ENCODE results near the gene UBR4.
A peak's percentile ranks its signal among the peaks of the same experiment; 100 is the strongest.

Gene UBR4

DNA sequence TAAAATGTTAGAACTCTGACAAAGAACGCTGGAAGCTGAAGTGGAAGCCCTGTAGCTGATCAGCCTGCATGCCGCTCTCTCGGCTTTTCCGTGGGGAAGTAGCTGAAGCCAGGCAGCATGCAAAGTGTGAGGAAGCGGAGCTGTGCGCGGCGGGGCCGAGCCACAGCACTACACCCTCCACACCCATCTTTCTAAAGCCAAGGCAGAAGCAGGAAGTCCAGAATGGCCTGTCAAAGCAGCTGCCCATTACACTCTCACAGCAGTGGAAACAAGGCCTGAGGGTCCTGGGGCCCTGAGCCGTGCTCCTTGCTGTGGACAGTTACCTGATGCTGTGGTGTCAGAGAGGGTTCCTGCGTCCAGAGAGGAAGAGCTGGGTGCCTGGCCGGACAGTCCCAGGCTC, 69.6 kb downstream of the UBR4 start:
- DNase-seq (ENCODE audit: low read depth in 2 of 2): no peak

DNA sequence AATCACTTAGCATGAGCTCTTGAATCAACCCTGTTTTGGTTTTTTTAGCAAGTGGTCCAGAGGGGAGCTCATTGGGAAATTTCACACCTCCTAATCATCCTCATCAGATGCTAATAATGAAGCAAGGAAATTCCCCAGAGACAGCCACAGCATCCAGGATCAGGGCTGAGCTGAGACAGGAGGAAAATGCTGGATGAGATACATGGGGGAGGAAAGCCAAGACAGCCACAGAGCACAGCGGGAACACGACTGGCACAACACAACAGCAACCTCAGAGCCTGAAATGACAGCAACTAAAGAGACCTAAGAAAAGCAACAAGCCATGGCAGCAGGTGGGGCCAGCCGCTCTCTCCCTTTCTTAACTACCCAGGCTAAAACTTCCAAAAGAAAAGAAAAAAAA, 70.4 kb downstream of the UBR4 start:
- DNase-seq (ENCODE audit: low read depth in 2 of 2): no peak

DNA sequence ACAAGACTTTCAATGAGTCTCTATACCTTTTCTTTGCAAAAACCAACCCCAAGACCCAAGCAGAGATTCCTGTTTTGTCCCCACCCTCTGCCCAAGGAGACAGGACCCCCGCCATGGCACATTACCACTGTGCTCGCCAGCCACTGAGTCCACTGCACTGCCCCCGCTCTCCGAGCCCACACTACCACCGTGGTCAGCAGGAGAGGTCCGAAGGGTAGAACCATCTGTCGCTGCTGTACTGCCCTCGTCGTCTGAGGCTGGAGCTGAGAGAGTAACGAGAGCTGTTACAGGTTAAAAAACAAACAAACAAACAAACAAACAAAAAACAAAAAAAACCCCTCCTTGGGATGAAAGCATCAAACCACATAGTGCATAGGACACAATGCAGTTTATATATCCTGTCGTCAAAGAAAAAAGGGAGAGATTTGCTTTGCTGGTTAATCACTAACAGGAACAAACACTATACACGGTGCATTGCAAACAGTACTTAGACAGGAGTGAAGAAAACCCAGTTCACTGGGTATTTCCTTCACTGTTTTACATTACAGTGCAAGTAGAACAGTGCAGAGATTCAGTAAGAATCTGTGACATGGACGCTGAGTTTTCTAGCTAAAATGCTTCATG, 71.0 kb downstream of the UBR4 start:
- DNase-seq (ENCODE audit: low read depth in 2 of 2): no peak

DNA sequence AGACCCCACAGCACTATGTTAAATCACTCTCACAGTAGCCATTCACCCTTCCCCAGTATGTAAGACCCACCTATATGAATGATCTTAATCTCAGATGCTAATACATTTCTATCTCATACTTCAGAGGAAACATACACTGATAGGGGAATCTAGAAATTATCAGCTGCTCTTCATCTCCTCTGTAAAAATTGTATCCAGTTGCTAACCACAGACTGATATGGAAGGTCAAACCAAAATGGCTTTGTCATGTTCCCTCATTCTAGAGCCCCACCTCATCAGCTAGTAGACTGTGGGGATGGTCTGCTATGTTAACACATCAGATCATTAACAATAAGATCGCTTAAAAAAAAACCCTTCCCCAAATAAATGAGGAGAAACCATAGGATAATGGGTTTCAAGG, 71.7 kb downstream of the UBR4 start:
- DNase-seq (ENCODE audit: low read depth in 2 of 2): no peak

DNA sequence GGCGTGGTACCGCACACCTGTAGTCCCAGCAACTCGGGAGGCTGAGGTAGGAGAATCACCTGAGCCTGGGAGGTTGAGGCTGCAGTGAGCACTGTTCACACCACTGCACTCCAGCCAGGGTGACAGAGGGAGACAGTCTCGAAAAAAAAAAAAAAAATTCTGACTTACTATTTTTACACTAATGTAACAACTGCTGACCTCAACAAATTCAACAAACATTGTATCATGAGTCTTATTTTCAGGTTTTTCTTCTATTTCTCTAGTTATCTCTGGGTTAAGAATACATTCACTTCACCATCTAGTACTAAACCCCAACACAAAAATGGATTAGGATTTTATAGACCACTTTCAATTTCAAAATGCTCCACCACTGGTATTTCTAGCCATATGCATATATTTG, 72.9 kb downstream of the UBR4 start:
- no peak for DNase-seq (ENCODE audit: low read depth in 2 of 2)

DNA sequence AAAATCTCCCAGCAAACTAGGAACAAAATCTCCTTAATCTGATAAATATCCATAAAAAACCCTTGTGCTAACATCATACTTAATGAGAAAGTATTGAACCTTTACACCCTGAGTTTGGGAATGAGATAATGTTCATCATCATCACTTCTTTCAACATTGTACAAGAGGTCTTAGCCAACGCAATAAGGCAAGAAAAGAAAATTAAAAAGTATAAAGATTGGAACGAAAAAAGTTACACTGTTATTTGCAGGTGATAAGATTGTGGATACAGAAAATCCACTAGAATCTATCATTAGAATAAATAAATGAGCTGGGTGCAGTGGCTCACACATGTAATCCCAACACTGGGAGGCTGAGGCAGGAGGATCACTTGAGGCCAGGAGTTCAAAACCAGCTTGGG, 76.7 kb downstream of the UBR4 start:
- DNase-seq (ENCODE audit: low read depth in 2 of 2): no peak

DNA sequence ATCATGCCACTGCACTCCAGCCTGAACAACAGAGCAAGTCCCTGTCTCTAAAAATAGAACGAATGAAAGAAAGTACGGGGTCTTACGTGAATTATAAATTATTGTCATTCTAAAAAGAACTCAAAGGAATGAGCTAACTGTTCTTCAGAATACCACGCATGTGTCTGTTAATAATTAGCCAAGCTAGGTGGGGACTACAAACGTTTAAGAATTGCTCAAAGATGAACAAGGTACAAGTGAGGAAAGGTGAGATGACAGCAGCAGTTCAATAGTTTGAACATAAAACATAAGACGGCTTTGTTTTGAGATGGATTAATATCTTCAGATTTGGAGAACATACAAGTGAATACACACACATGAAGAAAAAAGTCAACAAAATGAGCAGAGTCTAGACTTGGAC, 79.6 kb downstream of the UBR4 start:
- no peak for DNase-seq (ENCODE audit: low read depth in 2 of 2)

DNA sequence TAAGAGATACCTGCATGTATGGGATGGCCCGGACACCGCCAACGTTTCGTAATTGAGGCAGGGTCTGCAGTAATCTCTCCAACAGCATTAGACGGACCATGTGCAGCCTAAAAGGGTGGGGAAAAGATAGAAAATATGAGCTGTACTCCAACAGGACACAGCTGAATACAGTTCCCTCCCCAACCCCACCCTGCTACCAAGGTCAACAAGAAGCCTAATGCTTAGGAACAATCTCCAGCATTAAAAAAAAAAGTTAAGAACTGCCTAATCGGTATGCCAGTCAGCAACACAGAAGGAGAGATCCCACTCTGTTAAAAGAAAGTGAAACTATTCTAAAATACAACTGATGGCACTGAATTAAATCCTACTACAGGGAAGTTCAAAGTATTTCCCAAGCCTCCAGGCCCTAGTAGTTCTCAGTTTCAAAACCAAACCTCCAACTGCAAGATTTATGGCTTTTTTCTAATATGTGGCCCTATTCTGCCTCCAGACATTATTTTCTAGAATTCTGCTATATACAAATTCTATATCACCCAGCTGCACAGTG, 81.0 kb downstream of the UBR4 start:
- no peak for DNase-seq (ENCODE audit: low read depth in 2 of 2)

DNA sequence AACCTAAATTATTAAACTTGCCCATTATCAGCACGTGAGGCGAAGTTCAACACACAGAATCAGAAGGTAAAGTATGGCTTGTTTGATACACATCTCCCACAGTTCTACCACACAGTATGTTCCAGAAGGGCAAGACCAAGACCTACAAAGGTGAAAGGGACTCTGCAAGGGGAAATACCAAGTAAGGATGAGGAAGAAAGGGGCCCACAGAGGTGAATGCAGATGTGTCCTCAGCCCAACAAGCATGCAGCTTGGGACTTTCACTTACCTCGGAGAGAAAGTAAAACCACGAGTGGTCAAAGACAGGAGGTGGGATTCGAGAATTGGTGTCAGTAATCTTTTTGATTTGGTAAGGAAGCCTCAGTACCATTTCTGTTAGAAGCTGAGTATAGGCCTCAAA, 85.8 kb downstream of the UBR4 start:
- no peak for DNase-seq (ENCODE audit: low read depth in 2 of 2)

DNA sequence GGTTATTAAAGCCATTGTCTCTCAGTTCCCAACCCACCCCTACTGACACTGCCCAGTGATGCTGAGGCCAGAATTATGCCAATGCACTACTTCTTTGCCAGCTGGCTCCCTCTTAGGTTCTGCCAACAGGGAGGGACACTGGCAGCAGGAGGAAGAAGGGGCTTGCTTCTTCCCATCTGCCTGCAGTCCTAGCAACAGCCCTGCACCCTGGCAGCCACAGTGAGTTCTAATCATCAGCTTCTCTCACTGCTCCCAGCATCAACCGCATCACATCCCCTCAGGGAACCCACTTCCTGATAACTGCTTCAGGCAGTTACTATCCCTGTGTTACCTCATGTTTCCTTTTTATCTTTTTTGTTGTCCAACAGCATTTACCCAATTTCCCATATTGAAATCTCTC, 86.2 kb downstream of the UBR4 start:
- no peak for DNase-seq (ENCODE audit: low read depth in 2 of 2)

DNA sequence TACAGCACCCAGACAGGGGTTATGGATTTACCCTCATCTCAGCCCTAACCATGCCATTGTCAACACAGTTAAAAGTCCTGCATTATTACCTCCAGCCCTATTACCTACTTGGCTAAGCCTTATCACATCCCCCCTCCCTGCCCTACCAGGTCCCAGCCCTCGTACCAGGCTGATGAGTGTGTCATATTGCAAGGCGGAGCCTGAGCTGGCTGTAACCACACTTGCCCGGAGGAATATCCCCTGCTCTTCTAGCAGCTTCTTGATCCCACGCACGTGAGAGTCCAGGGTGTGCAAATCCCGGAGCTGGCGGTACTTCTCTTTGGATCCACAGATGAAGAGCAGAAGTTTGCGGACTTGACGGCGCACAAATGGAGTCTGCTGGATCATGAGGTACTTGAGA, 87.4 kb downstream of the UBR4 start:
- DNase-seq (ENCODE audit: low read depth in 2 of 2): no peak

DNA sequence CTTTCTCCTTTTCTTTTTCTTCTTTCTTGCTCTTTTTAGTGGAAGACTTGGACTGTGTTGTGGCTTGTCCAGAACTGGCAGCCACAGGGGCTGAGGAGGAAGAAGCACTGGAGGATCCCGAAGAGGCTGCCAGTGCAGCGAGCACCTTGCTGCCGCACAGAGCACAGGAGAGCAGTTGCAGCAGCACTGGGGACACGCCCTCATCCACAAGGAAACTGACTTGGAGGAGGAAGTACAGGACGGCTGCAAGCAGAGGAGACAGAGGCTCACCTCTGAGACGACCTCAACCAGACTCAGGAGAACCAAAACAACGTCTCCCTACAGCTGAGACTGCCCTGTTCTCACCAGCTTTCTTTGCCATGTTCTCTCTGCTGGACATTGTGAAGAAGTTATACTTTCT, 88.9 kb downstream of the UBR4 start:
- DNase-seq (ENCODE audit: low read depth in 2 of 2): no peak

DNA sequence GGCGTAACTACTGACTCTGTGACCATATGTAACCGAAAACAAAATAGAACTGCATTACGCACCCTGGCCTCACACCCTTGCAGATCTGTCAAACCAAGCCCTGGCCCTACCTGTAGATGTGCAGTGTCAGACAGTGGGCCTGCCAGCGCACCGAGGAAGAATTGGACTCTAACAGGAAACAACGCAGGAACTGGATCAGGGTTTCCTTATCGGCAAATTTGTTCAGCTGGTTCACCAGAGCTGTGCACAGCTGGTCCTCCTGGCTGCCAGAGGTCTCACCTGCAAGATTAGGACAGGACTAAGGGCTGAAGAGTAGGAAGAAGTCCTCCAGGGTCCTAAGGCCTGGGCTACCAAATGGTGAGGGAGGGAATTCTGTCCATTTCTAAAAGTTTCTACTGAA, 90.0 kb downstream of the UBR4 start:
- no peak for DNase-seq (ENCODE audit: low read depth in 2 of 2)

DNA sequence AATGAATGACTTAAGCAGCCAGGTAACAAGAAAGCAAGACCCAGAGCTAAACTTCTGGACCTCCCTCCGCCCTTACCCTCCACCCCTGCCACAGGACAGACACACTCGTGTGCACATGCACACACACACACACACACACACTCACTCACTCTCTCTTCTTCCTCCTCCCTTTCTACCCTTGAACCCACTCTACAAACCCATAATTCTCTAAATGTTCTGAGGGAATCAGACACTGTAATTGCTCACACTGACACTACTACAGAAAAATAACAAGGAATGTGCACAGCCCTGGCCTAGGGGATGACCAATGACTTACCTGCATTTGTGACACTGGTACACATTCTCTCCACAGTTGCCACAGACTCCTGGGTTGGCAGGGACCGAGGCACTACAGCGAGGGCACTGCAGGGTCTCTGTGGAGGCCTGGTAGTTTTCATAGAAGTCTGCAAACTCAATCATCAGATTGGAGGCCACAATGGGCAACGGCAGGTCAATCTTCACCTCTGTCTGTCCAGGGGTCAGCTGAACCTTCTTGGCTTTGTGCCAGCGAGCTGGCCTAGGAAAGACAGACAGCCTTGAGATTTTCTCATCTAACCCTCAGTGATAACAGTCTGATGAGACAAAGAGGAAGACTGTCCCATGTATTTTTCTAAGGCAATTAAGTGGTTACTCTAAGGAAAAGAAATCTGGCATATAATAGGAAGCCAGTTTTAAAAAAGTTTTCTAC, 94.8 kb downstream of the UBR4 start:
- DNase-seq (ENCODE audit: low read depth in 2 of 2): no peak

DNA sequence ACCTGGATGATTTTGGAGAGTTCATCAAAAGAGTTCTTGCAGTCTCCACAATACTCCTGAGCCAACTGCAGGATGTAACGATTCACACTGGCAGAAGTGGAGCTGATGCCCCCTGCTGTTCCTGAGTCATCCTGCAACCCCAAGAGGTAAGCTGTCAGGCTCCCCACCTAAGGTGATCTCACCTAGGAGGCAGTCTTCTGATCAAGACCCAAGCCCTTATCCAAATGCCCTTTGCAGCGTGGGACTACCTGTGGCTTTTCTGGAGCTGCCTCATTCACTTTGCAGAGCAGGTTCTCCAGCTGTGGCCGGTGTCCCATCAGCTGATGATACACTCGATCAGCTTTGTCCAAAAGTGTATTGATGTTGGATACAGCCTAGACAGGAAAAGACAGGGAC, 96.4 kb downstream of the UBR4 start:
- DNase-seq (ENCODE audit: low read depth in 2 of 2): peak in 1 of 2 donors; percentile 15

DNA sequence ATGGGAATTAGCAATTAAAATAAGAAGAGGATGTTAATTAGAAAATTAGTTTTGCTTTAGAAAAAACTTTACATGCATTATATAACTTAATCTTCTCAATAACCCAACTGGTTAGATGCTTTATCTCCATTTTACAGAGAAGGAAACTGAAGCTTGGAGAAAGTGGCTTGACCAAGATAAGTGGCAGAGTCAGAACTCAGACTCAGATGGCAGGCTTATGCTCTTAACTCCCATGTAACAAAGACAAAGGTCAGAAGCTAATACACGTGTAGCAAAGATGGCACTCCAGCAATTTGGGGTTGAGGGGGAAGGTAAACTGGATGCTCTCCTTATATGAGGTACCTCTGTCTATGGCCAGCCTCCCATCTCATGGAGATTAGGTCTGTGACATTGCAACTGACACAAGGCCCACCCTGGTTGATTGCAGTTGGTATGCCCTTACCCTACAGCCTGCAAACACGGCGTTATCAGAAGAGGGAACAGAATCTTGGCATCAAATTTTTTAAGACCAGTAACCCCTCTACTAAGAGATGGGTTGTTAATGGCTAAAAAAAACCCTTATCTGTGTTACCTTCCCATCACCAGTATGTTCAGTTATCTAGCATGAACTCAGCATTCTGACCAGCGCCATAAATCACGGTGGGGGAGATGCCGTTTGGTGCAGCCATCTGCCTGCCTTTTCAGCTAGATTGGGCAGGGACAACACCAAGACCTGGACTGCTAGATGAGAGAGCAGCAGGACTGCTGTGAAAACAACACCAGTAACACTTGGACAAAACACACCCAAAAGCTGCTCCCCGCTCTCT, 97.0 kb downstream of the UBR4 start:
- DNase-seq (ENCODE audit: low read depth in 2 of 2): no peak

DNA sequence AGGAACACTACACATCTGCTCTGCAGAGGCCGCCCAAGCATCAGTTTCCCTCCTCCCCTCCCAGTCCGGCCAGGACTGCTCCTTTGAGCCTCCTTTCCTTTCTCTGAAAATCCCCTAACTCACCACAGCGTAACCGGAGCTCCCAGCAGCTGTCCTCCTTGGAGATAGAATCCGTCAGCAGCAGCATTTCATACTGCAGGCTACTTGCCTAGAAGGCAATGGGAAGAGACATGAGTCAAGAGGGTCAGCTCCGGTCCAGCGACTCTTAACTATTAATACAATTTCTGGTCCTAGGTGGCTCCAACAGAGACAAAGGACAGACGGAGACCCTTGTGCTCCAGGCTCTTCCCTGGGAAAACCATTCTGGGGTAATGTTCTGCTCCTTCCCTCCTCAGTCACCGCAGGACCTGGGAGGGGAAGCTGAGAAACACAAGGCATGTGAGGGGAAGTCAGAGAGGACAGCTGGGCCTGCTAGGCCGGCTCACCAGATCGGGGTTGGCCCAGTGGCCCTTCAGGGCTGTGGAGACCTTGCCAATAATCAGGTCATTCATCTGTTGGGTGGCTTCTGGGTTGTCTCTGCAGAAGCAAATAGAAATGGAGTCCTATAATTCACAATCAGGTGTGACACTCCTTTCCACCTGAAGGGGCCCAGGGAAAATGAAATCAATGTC, 99.7 kb downstream of the UBR4 start:
- no peak for DNase-seq (ENCODE audit: low read depth in 2 of 2)

DNA sequence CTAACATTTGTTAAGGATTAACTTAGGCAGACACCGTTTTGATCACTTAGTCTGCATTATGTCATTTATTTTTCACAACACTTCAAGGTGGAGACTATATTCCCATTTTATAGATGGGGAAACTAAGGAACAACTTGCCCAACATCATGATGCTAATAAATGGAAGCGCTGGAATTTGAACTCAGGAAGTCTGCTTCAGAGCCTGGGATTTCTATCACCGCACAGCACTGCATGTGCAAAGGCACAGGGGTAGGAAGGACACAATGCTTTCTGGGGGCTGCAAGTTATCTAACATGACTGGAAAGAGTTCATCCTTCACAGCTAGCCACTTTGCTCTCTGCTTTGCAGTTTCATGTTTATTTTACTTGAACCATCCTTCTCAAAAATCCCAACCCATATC, 100.5 kb downstream of the UBR4 start:
- DNase-seq (ENCODE audit: low read depth in 2 of 2): no peak

DNA sequence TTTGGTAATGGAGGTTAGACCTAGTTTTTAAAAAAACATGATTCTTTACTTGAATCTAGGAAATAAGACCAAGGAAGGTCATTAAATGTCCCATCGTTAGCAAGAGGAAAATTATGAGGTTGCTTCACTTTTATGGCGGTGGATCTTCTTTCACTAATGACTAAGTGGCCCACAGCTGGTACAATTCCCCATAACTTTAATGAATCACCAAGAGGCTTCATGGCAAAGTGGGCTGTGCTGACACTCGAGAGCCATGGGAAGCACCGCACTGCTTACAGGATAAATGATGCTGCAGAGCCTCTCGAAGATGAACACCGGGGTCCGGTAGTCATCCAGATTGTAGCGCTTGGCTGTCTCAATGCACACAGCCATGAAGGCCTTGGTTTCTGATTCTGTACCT, 108.8 kb downstream of the UBR4 start:
- no peak for DNase-seq (ENCODE audit: low read depth in 2 of 2)

DNA sequence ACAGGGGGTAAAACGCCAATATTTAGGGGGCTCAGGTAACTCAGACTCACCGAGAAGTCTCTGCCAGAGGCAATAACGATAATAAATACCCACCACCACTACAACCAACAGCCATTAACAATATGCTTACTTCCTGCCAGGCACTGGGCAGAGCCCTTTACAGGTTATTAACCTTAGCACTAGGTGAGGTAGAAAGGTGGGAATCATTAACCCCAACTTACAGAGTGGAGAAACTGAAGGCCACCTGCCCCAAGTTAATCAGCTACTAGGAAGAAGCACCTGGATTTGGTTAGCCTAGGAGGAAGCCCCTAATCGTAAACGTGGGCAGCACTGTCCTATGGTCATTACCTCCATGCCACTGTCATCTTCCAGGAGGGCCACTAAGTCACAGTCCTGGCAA, 110.0 kb downstream of the UBR4 start:
- no peak for DNase-seq (ENCODE audit: low read depth in 2 of 2)

DNA sequence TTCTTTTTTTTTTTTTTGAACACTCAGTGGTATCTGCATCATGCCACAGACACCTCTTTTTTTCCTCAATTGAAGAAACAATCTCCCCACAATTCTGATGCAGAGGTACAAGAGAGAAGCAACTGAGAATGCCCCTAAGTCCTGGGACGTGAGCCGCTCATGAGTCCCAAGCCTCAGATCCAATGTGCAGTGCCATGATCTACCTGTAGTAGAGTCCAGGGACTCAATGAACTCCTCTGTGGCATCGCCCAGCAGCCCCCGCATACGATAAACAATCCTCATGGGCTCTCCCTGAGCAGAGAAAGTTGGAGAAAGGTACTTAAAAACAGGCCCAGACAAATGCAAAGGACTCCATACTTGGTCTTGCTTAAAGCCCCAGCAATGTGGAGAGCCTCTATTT, 113.1 kb downstream of the UBR4 start:
- no peak for DNase-seq (ENCODE audit: low read depth in 2 of 2)

All from stimulated activated CD4-positive, alpha-beta T cell treated with anti-CD3 and anti-CD28 coated beads, Interleukin-1b, Interleukin-23, amount 100 ng/mL, for 1 hour (primary cell).